Epidermal melanocyte (primary cell): Measurements from ENCODE around the gene EML4.

ENCODE experiments used
- DNase-seq: peaks from one replicate; pipeline ENCODE4 v3.0.0; 2011; ENCODE audit warnings: low spot score; ENCODE audit not compliant: insufficient read length

Gene EML4

DNA sequence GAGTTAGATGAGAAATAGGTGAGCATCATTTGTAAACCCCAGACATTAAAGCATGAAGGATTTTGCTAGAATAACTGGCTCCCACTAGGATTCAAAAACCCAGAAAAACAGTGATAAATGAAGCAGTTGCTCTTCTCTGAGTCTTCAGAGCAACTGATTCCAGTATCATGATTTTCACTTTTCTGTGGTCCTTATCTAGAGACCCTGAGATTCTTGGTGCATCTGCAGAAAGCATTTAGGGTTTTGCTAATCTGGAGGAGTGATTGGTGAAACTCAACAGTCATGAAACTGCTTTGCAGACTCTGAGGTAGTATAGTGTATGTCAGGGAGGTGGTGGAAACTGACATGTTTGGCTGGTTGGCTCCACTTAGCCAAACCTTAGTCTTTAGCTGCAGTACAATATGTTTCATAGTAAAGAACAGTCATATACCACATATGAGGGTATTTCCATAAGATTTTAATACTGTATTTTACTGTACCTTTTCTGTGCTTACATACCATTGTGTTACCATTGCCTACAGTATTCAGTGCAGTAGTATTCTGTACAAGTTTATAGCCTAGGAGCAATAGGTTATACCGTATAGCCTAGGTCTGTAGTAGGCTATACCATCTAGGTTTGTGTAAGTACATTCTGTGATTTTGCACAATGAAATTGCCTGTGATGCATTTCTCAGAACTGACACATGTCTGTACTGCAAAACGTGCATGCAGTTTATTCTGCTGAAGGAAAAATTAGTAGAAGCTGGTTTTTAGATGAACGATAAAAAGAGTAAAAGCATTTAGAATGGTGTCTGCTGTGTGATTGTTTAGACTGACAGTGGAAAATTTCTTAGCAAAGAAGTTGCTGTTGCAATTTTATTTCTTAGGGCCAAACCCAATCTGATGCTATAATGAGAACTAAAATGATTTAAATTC, 23.8 kb downstream of the EML4 start:
- no peak for DNase-seq

GRCh38 chr2:42193722-42194187, 24.6 kb downstream of the EML4 start:
- DNase-seq = no peak

GRCh38 chr2:42194428-42194827, 25.3 kb downstream of the EML4 start:
- no peak for DNase-seq

- no peak for DNase-seq
Observed at GRCh38 chr2:42195559-42195958, 26.4 kb downstream of the EML4 start.

- no peak for DNase-seq
Observed at GRCh38 chr2:42196070-42196402, 26.9 kb downstream of the EML4 start.

- DNase-seq = no peak
Observed at GRCh38 chr2:42196403-42197267, 27.5 kb downstream of the EML4 start.

DNA sequence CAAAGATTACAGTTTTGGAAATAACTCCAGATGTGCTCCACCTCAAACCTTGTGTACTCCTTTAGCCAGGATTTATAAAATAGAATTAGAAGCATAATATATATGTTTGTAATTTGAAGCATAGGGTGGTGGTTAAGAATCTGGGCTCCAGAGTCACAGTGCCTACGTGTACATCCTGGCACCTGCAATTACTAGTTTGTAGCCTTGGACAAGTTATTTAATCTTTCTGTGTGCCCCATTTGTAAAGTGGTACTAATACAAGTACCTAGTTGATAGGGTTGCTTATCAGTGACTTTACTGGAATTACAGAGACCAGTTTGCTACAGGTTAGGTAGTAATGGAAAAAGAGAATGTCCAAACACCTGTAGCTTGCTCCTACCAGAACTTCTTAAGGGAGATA, 28.6 kb downstream of the EML4 start:
- no peak for DNase-seq

- no peak for DNase-seq
Observed at GRCh38 chr2:42198466-42198865, 29.3 kb downstream of the EML4 start.

- DNase-seq = no peak
Observed at GRCh38 chr2:42199002-42199401, 29.8 kb downstream of the EML4 start.

- DNase-seq = no peak
Observed at GRCh38 chr2:42199626-42200025, 30.5 kb downstream of the EML4 start.

DNA sequence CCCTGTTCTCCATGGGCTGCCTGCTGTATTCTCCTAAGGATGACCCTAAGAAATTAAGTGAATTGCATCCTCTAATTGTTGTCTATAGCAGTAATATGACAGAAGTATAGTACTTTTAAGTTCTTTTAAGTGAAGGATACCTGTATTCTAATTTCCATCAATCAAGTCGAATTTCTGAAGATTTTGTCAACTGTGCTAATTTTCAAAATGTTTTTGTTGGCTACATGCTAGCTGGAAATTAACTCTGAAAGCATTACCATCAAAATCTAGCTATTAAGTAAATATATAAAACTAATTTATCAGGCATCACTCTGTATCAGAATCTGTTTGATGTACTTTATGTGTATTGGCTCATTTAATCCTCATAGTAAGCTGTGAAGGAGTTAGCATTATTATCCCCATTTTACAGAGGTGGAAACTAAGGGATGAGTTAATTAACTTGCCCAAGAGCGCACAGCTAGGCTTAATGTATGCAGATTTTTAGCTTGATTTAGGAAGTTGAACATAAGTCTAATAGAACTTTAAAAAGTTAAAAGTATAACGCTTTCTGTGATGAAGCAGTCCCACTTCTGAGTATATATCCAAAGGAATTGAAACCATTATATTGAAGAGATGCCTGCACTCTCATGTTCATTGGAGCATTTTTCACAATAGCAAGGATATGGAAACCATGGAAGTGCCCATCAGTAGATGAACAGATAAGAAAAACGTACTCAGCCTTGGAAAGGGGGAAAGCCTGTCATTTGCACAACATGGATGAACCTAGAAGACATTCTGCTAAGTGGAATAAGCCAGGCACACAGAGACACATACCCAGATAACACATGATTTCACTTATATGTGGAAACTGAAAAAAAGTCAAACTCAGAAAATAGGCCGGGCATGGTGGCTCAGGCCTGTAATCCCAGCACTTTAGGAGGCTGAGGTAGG, 32.0 kb downstream of the EML4 start:
- DNase-seq = no peak

DNA sequence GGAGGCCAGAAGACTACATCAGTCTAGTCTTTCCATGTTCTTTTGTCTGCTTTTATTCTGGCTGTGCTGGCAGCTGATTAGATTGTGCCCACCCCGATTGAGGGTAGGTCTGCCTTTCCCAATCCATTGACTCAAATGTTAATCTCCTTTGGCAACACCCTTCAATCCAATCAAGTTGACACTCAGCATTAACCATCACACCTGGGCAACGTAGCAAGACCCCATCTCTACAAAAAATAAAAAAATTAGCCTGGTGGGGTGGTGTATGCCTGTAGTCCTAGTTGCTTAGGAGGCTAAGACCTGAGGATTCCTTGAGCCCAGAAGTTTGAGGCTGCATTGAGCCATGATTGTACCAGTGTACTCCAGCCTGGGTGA, 33.5 kb downstream of the EML4 start:
- DNase-seq = no peak

DNA sequence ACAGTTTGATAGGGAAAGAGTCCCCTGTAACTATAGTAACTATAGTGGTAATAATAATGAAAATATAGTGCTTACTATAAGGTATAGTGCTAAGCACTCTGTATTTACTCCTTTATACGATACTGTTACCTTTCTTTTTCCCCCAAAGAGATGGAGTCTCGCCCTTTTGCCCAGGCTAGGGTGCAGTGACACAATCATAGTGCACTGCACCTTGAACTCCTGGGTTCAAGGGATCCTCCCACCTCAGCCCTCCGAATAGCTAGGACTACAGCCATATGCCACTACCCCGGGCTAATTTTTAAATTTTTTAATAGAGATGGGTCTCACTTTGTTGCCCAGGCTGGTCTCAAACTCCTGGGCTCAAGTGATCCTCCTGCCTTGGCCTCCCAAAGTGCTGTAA, 34.6 kb downstream of the EML4 start:
- DNase-seq = no peak

DNA sequence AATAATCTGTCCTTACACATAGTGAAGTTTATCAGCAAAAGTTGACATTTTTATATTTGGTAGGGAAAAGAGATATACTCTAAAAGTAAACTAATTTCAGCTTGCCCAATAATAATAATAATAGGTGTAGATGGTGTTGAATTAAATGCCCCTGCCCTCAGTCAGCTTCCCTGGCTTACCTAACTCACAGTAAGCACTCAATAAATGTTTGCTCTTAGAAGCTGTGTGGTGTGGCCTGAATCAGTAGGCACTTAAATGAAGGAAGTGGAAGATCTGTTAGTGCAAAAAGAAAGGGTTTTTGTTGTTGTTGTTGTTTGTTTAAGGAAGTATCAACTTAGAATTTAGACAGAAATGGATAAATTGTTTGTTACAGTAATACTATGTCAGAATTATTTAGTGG, 36.2 kb downstream of the EML4 start:
- no peak for DNase-seq

- no peak for DNase-seq
Observed at GRCh38 chr2:42207826-42208225, 38.7 kb downstream of the EML4 start.

DNA sequence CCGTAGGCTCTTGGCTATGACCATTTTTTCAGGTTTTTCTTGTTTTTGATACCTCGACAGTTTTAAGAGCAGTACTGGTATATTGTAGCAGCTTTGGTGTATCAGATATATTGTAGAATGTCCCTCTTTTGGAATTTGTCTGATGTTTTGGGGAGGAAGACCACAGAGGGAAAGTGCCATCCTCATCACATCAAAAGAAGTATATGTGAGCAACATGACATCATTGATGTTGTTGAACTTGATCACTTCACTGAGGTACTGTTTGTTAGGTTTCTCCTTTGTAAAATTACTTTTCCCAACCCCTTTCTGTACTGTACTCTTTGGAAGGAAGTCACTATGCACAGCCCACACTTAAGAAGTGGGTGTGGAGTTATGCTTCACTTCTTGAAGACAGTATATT, 41.0 kb downstream of the EML4 start:
- no peak for DNase-seq

- no peak for DNase-seq
Observed at GRCh38 chr2:42211291-42211690, 42.1 kb downstream of the EML4 start.

GRCh38 chr2:42214669-42215068, 45.5 kb downstream of the EML4 start:
- no peak for DNase-seq

GRCh38 chr2:42216694-42217093, 47.5 kb downstream of the EML4 start:
- DNase-seq = no peak

DNA sequence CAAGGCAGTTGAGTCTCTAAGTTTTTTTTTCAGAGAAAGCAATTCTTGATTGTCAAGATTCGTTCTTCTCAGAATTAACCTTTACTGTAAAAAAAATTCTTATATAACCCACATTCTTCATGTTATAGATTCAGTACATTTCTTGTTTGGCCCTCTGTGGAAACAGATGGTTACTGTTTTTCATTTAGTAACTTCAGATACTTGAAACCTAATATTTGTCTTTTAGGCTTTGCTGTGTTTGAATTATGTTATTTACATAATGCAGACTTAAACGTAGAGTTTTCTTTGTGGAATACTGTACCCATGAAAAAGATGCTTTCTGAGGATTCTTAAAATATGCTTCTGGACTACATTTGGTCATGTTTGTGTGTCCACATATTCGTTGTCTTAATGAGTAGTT, 48.2 kb downstream of the EML4 start:
- no peak for DNase-seq

DNA sequence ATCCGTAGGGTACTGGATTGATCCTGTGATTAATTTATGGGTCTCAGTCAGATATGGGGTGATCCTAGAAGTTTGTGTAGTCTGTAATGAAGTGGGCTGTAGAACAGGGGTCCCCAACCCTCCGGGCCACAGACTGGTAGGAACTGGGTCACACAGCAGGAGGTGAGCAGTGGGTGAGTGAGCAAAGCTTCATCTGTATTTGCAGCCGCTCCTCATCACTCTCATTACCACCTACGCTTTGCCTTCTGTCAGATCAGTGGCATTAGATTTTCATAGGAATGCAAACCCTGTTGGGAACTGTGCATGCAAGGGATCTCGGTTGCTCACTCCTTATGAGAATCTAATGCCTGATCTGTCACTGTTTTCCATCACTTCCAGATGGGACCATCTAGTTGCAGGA, 48.8 kb downstream of the EML4 start:
- DNase-seq = no peak
